BJ (cell line): ENCODE measurements around the gene RALGDS. TPM values are rescaled to one million over a fixed set of nuclear protein-coding genes. Genes with fewer than 3 reads are reported as not detected.
A peak's percentile ranks its signal among the peaks of the same experiment; 100 is the strongest.

Source experiments
- CTCF ChIA-PET: fragments of 350-600 bp; formaldehyde crosslinking; extraction: SDS; loops from one replicate; lab custom pipeline; 2021; ENCODE audit warnings: antibody characterized with exemption, inconsistent platforms; lab: Yijun Ruan, JAX
- POLR2A ChIA-PET: fragments of 300-600 bp; sonication (Branson Sonifier 250); formaldehyde crosslinking; extraction: SDS; loops from one replicate; lab custom pipeline; 2021; ENCODE audit warnings: antibody characterized with exemption; lab: Charles Lee
- DNase-seq: peaks from one replicate; pipeline ENCODE4 v3.0.0-alpha.2; 2011; ENCODE audit warnings: low read depth
- H3K27me3 ChIP-seq: 2 replicates; pipeline ENCODE4 v1.6.0; 2011; ENCODE audit warnings: low read length; ENCODE audit not compliant: control insufficient read depth, insufficient read depth
- H3K36me3 ChIP-seq: 2 replicates; pipeline ENCODE4 v1.5.1; 2011; ENCODE audit warnings: low read length; ENCODE audit not compliant: control insufficient read depth, insufficient read depth
- H3K4me3 ChIP-seq: 2 replicates; pipeline ENCODE4 v1.5.1; 2011; ENCODE audit warnings: low read depth, mild to moderate bottlenecking, control low read depth, low read length
- CTCF ChIP-seq: IDR thresholded peaks from 2 replicates; pipeline ENCODE4 v1.5.1; 2011; ENCODE audit warnings: low read depth, mild to moderate bottlenecking, control low read depth, inconsistent platforms, low read length, moderate library complexity; ENCODE audit not compliant: insufficient read depth
- polyA plus RNA-seq: library from polyadenylated mRNA; depleted of rRNA; stranded (reverse); fragments of >200 nt; gene quantifications from 2 replicates; pipeline ENCODE4 v1.2.3, GENCODE V29; 2011

Gene RALGDS
- polyA plus RNA-seq, 1 experiment: 25.1 TPM

- POLR2A ChIA-PET: no interaction called here
- Histone ChIP-seq H3K4me3 (peak overlapping the region; percentile 57), H3K27me3 (no peaks in the 10 kb centered on the region), H3K36me3 (peaks cover 1% of the 10 kb centered on the region; the same call in 1 of the 2 replicates)
- DNase-seq: no peak
- CTCF ChIA-PET: interaction anchor here (0.6 to 25.9 kb wide), 7 partner anchors 12 to 122 kb away, joined by 3 to 505 read pairs (median 5); no protein-coding TSS in a partner anchor
- no peak for TF ChIP-seq CTCF
Measured at GRCh38 chr9:133119846-133120500, 1.1 kb downstream of the RALGDS start.

- CTCF ChIA-PET: interaction anchor here (0.6 to 25.9 kb wide), 7 partner anchors 12 to 121 kb away, joined by 3 to 505 read pairs (median 5); no protein-coding TSS in a partner anchor
- TF ChIP-seq CTCF: no peak
- Histone ChIP-seq H3K36me3 (peaks cover 1% of the 10 kb centered on the region; the same call in 1 of the 2 replicates), H3K4me3 (peak overlapping the region; percentile 57), H3K27me3 (no peaks in the 10 kb centered on the region)
- DNase-seq: no peak
- POLR2A ChIA-PET: no interaction called here
Measured at GRCh38 chr9:133119103-133119845, 1.8 kb downstream of the RALGDS start.

DNA sequence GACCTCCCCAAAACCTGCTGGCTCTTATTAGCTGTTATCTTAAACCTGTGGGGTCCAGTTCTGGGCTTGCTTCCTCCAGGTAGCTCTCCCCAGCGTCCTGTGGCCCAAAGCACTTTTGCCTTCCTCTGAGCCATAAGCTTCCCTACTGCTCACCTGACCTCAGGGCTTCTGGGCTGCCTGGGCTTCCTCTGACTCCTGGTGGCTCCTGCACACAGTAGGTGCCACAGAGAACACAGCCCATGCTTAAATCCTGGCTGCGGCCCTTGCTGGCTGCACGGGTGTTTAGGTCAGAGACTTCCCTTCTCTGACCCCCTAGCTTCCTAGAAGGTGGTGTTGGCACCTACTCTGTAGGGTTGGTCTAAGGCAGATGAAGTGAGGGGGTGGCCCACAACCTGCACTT lies 2.5 kb downstream of the RALGDS start:
- CTCF ChIA-PET: interaction anchor here (0.9 to 25.9 kb wide), 6 partner anchors 15 to 96 kb away, joined by 3 to 505 read pairs (median 9); no protein-coding TSS in a partner anchor
- no peak for DNase-seq
- Histone ChIP-seq H3K27me3 (no peaks in the 10 kb centered on the region), H3K4me3 (no peak overlapping the region), H3K36me3 (peaks cover 1% of the 10 kb centered on the region; the same call in 1 of the 2 replicates)
- TF ChIP-seq CTCF: no peak
- POLR2A ChIA-PET: no interaction called here

- Histone ChIP-seq H3K36me3 (peaks cover 1% of the 10 kb centered on the region; the same call in 1 of the 2 replicates), H3K27me3 (no peaks in the 10 kb centered on the region), H3K4me3 (no peak overlapping the region)
- no peak for DNase-seq
- ChIA-PET POLR2A (no interaction called here), CTCF (interaction anchor here (0.9 to 25.9 kb wide), 5 partner anchors 15 to 96 kb away, joined by 3 to 505 read pairs (median 6); no protein-coding TSS in a partner anchor)
- no peak for TF ChIP-seq CTCF
Measured at GRCh38 chr9:133118179-133118520, 2.9 kb downstream of the RALGDS start.
